SK-N-SH treated with all-trans-retinoic acid at 6 μM for 48 hours (cell line): ENCODE measurements around the gene FOXRED2.
A peak's percentile ranks its signal among the peaks of the same experiment; 100 is the strongest.

ENCODE experiments used
- ATAC-seq: fragments of 200-7000 bp; cut with Tn5 transposase; 3 replicates; pipeline ENCODE4 v1.9.1; 2020; ENCODE audit warnings: mild to moderate bottlenecking, moderate library complexity
- ARNTL ChIP-seq: fragments of 450-650 bp; formaldehyde crosslinking; IDR thresholded peaks from 2 replicates; pipeline ENCODE4 v1.5.0; 2020; ENCODE audit warnings: low read depth, mild to moderate bottlenecking, moderate library complexity, borderline replicate concordance
- BACH2 ChIP-seq: fragments of 250-450 bp; sonication (Bioruptor Pico); IDR thresholded peaks from 2 replicates; pipeline ENCODE4 v1.9.0; 2021; ENCODE audit warnings: mild to moderate bottlenecking, borderline replicate concordance
- CREB5 ChIP-seq: fragments of 250-450 bp; sonication (Bioruptor Pico); IDR thresholded peaks from 2 replicates; pipeline ENCODE4 v1.5.1; 2020; ENCODE audit warnings: low read depth, mild to moderate bottlenecking, moderate library complexity
- CSRNP3 ChIP-seq: fragments of 250-450 bp; sonication (Bioruptor Pico); IDR thresholded peaks from 2 replicates; pipeline ENCODE4 v1.5.1; 2021; ENCODE audit warnings: mild to moderate bottlenecking, moderate library complexity
- ESRRG ChIP-seq: fragments of 250-450 bp; sonication (Bioruptor Pico); IDR thresholded peaks from 2 replicates; pipeline ENCODE4 v1.6.1; 2021; ENCODE audit warnings: mild to moderate bottlenecking
- GLIS3 ChIP-seq: fragments of 250-450 bp; sonication (Bioruptor Pico); IDR thresholded peaks from 2 replicates; pipeline ENCODE4 v1.5.0; 2020; ENCODE audit warnings: mild to moderate bottlenecking, moderate library complexity
- ISL1 ChIP-seq: fragments of 250-450 bp; sonication (Bioruptor Pico); IDR thresholded peaks from 2 replicates; pipeline ENCODE4 v2.1.2; 2022; ENCODE audit warnings: mild to moderate bottlenecking, moderate library complexity
- OSR1 ChIP-seq: fragments of 250-450 bp; sonication (Bioruptor Pico); IDR thresholded peaks from 2 replicates; pipeline ENCODE4 v1.8.0; 2022; ENCODE audit warnings: moderate library complexity, mild to moderate bottlenecking, inconsistent platforms
- PATZ1 ChIP-seq: fragments of 250-450 bp; sonication (Bioruptor Pico); IDR thresholded peaks from 2 replicates; pipeline ENCODE4 v1.8.0; 2020; ENCODE audit warnings: mild to moderate bottlenecking, moderate library complexity, borderline replicate concordance
- PPARA ChIP-seq: fragments of 250-450 bp; sonication (Bioruptor Pico); IDR thresholded peaks from 2 replicates; pipeline ENCODE4 v1.5.0; 2020; ENCODE audit warnings: mild to moderate bottlenecking, borderline replicate concordance
- RARB ChIP-seq: fragments of 250-450 bp; sonication (Bioruptor Pico); IDR thresholded peaks from 2 replicates; pipeline ENCODE4 v1.8.0; 2021; ENCODE audit warnings: mild to moderate bottlenecking, moderate library complexity
- SNAI2 ChIP-seq: fragments of 250-450 bp; sonication (Bioruptor Pico); IDR thresholded peaks from 2 replicates; pipeline ENCODE4 v1.5.0; 2020; ENCODE audit warnings: mild to moderate bottlenecking, moderate library complexity
- TCF4 ChIP-seq: fragments of 250-450 bp; sonication (Bioruptor Pico); IDR thresholded peaks from 2 replicates; pipeline ENCODE4 v1.8.0; 2021; ENCODE audit warnings: mild to moderate bottlenecking, moderate library complexity, borderline replicate concordance
- TOX ChIP-seq: fragments of 250-450 bp; sonication (Bioruptor Pico); IDR thresholded peaks from 2 replicates; pipeline ENCODE4 v1.8.0; 2021; ENCODE audit warnings: mild to moderate bottlenecking, moderate library complexity, borderline replicate concordance
- TSHZ2 ChIP-seq: fragments of 250-450 bp; sonication (Bioruptor Pico); IDR thresholded peaks from 2 replicates; pipeline ENCODE4 v1.5.0; 2020; ENCODE audit warnings: mild to moderate bottlenecking, moderate library complexity
- ZC3H10 ChIP-seq: fragments of 250-450 bp; sonication (Bioruptor Pico); IDR thresholded peaks from 2 replicates; pipeline ENCODE4 v1.5.1; 2021; ENCODE audit warnings: mild to moderate bottlenecking, moderate library complexity
- ZFP3 ChIP-seq: fragments of 250-450 bp; sonication (Bioruptor Pico); IDR thresholded peaks from 2 replicates; pipeline ENCODE4 v1.5.0; 2020; ENCODE audit warnings: mild to moderate bottlenecking, moderate library complexity
- ZFP30 ChIP-seq: fragments of 450-650 bp; formaldehyde crosslinking; IDR thresholded peaks from 2 replicates; pipeline ENCODE4 v1.5.0; 2022; ENCODE audit warnings: mild to moderate bottlenecking, moderate library complexity
- ZNF565 ChIP-seq: fragments of 450-650 bp; formaldehyde crosslinking; conservative IDR thresholded peaks from 2 replicates; pipeline ENCODE4 v1.5.0; 2020; ENCODE audit warnings: low read depth, mild to moderate bottlenecking, moderate library complexity
- ZNF70 ChIP-seq: fragments of 450-650 bp; formaldehyde crosslinking; IDR thresholded peaks from 2 replicates; pipeline ENCODE4 v1.5.0; 2020; ENCODE audit warnings: mild to moderate bottlenecking, moderate library complexity
- ZNF8 ChIP-seq: fragments of 450-650 bp; formaldehyde crosslinking; IDR thresholded peaks from 2 replicates; pipeline ENCODE4 v1.5.0; 2020; ENCODE audit warnings: mild to moderate bottlenecking, moderate library complexity

FOXRED2 gene

GRCh38 chr22:36463783-36464184 lies 43.1 kb downstream of the FOXRED2 start:
- TF ChIP-seq OSR1 (CRISPR knock-in tag) (no peak), ARNTL (CRISPR knock-in tag) (no peak), GLIS3 (CRISPR knock-in tag) (no peak), ISL1 (no peak), ESRRG (CRISPR knock-in tag) (no peak), ZFP30 (CRISPR knock-in tag) (no peak), BACH2 (CRISPR knock-in tag) (no peak), RARB (CRISPR knock-in tag) (no peak), CREB5 (no peak), ZC3H10 (CRISPR knock-in tag) (no peak)
- no peak for ATAC-seq

- peak; percentile 81 for ATAC-seq
- TF ChIP-seq ESRRG (CRISPR knock-in tag) (0 out of 2 replicates have a peak, but pooled peaks have one; percentile 9), ZFP3 (CRISPR knock-in tag) (peak; percentile 44; the same call in 1 of the 2 replicates), ISL1 (0 out of 2 replicates have a peak, but pooled peaks have one; percentile 12), TOX (no peak), BACH2 (CRISPR knock-in tag) (no peak), SNAI2 (CRISPR knock-in tag) (peak; percentile 56; the same call in 1 of the 2 replicates), PPARA (CRISPR knock-in tag) (no peak)
These were observed 44.9 kb downstream of the FOXRED2 start for GRCh38 chr22:36461665-36462649.

GRCh38 chr22:36460202-36460601 lies 46.6 kb downstream of the FOXRED2 start:
- TF ChIP-seq SNAI2 (CRISPR knock-in tag): no peak
- TF ChIP-seq TSHZ2 (CRISPR knock-in tag): no peak
- no peak for TF ChIP-seq ISL1
- no peak for TF ChIP-seq CSRNP3 (CRISPR knock-in tag)
- no peak for TF ChIP-seq PATZ1
- no peak for TF ChIP-seq ZFP3 (CRISPR knock-in tag)
- no peak for TF ChIP-seq OSR1 (CRISPR knock-in tag)
- TF ChIP-seq ZNF565 (CRISPR knock-in tag): no peak
- no peak for TF ChIP-seq ZNF70 (CRISPR knock-in tag)
- TF ChIP-seq CREB5: no peak
- TF ChIP-seq GLIS3 (CRISPR knock-in tag): no peak
- no peak for TF ChIP-seq ZNF8 (CRISPR knock-in tag)
- TF ChIP-seq TOX: no peak
- TF ChIP-seq TCF4 (CRISPR knock-in tag): no peak
- TF ChIP-seq RARB (CRISPR knock-in tag): no peak
- TF ChIP-seq ARNTL (CRISPR knock-in tag): no peak
- TF ChIP-seq PPARA (CRISPR knock-in tag): no peak

More at GRCh38 chr22:36460202-36460601, 46.6 kb downstream of the FOXRED2 start:
- ATAC-seq: no peak
